ENCODE measurements around the gene FAM162B. TPM values are rescaled to one million over a fixed set of nuclear protein-coding genes. Genes with fewer than 3 reads are reported as not detected.
"Not testable (repeated sequence)": the region's sequence is repeated elsewhere in the genome, so short reads cannot be mapped to it uniquely, and the experiment has no call there.

The FAM162B gene
- total RNA-seq, 1 donor from 2014 or later: 2.7 TPM

DNA sequence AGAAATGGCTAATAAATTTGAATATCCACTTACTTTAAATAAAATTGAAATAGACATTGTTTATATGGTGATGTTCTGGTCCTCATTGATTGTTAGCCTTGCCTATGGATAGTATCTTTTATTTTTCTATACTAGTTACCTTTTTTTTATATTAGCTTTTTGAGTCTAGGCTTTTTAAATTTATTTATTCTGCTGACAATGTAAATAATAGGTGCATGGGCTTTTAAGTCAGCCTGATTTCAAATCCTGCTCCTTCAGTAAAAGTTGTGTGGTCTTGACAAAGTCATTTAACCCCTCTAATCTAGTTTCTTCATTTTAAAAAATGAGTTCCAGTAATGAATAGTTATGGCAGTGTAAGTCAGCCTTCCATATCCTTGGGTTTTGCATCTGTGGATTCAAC is 38.6 kb downstream of the FAM162B start:
- no peak for DNase-seq (ENCODE audit: low spot score)

DNA sequence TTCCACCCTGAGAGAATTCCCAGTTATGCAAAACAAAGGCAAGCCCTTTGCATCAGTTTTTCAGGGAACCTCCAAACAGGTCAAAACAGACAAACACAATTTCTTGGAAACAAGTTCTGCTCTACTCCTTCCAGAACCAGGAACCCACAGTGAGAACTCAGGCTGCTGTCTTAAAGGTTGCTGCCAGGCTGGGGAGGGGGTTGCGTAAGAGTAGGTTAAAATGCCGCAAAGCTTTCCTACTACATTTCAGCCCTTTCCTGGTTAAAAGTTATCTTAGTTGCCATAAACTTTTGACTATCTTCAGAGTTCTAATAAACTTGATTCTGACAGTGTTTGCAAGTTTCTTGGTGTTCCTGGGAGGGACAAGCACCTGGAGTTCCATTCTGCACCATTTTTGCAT is 50.8 kb downstream of the FAM162B start:
- DNase-seq (ENCODE audit: low spot score): no peak

DNA sequence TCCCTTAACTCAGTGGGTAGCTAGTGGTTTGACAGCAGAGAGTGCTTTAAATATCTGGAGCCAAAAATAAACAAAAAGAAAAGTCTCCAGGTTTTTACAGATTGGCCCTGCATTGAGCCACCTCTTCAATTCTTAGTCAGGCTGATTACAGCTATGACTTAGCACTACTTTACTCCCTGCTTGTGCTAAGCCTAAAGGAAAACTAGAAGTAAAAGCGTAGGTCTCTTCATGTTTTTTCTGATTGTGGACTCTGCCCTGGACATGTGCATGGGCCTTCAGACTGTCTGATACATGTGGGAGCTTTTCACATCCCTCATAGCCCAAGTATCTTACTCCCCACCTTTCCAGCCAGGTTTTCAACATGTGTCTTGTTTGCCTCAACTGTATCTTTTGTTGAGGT is 51.2 kb downstream of the FAM162B start:
- DNase-seq (ENCODE audit: low spot score): no peak

DNA sequence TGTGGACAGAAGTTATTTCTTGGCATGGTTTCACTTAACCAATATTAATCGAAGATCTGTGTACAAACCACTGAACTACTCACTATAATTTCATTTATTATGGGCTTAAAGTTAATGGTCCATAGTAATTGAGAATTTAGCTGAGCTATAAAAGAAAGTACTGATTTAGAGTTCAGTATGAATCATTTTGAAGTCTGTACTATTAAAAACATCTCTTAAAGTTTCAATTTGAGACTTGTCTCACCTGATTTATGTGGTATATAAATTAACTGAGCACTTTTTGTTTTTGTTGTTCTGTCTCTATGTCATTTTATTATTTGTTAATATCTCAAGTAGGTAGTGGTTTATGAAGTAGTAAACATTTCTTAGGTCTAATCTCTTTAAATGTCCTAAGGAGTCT is 59.6 kb downstream of the FAM162B start:
- DNase-seq (ENCODE audit: low spot score): no peak

DNA sequence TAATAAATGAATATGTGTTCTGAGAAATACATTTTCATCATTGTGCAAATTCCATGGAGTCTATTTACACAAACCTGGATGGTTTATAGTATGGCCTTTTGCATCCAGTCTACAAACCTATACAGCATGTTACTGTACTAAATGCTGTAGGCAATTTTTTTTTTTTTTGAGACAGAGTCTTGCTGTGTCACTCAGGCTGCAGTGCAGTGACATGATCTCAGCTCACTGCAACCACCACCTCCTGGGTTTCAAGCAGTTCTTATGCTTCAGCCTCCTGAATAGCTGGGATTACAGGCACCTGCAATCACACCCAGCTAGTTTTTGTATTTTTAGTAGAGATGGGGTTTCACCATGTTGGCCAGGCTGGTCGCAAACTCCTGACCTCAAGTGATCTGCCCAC is 61.6 kb downstream of the FAM162B start:
- DNase-seq (ENCODE audit: low spot score): not testable (repeated sequence)

Other genes starting within 250 kb of the FAM162B start
- not detected for gene TRAPPC3L, start 220.0 kb downstream of the FAM162B start, total RNA-seq
- gene CALHM4, start 212.0 kb downstream of the FAM162B start, total RNA-seq: not detected
- gene RWDD1, start 194.2 kb downstream of the FAM162B start, total RNA-seq: 35.1 TPM
- 0.49 TPM for gene RSPH4A, start 149.2 kb downstream of the FAM162B start, total RNA-seq
- 9.6 TPM for gene ZUP1, start 97.0 kb downstream of the FAM162B start, total RNA-seq
- 11.9 TPM for gene KPNA5, start 84.5 kb downstream of the FAM162B start, total RNA-seq
- gene GPRC6A, start 63.4 kb upstream of the FAM162B start, total RNA-seq: not detected
- gene RFX6, start 111.5 kb upstream of the FAM162B start, total RNA-seq: not detected

Measured in mucosa of gallbladder (tissue), 1 donor.